Esophagus squamous epithelium (tissue), 5 donors: ENCODE measurements around the gene NEK1. TPM values are rescaled to one million over a fixed set of nuclear protein-coding genes. Genes with fewer than 3 reads are reported as not detected.
A peak's percentile ranks its signal among the peaks of the same experiment; 100 is the strongest.

Experiments
- DNase-seq: peaks from one replicate; lab custom pipeline; 2025; lab: John Stamatoyannopoulos, UW
- H3K27ac ChIP-seq, 4 donors: fragments of 200-600 bp; sonication (generic); one replicate each; pipeline ENCODE4 v1.5.1; 2016 to 2019; ENCODE audit warnings: mild to moderate bottlenecking in 1 of 4
- H3K27me3 ChIP-seq, 4 donors: fragments of 200-600 bp; sonication (generic); 1 replicate in 3 of 4; 2 replicates in 1 of 4; pipeline versions ENCODE4 v1.5.1 to v1.6.0; 2017 to 2021; ENCODE audit warnings: antibody characterized with exemption in 1 of 4
- H3K36me3 ChIP-seq, 3 donors: fragments of 200-600 bp; sonication (generic); one replicate each; pipeline ENCODE4 v1.5.1; 2016 to 2019
- H3K4me1 ChIP-seq, 3 donors: fragments of 200-600 bp; sonication (generic); one replicate each; pipeline ENCODE4 v1.5.1; 2017 to 2019
- H3K4me3 ChIP-seq, 4 donors: fragments of 200-600 bp; sonication (generic); 1 replicate in 3 of 4; 2 replicates in 1 of 4; pipeline ENCODE4 v1.5.1; 2016 to 2019; ENCODE audit warnings: mild to moderate bottlenecking in 2 of 4, moderate library complexity in 1 of 4
- H3K9me3 ChIP-seq, 3 donors: fragments of 200-600 bp; sonication (generic); one replicate each; pipeline ENCODE4 v1.5.1; 2016 to 2019
- POLR2A ChIP-seq, 4 donors: fragments of 450-650 bp; IDR thresholded peaks; one replicate each; pipeline ENCODE4 v1.6.1; 2017; ENCODE audit warnings: antibody characterized with exemption in 4 of 4, mild to moderate bottlenecking in 4 of 4, moderate library complexity in 3 of 4
- WGBS, 2 donors: methylation state at CpG; one replicate each; pipeline ENCODE4 v1.1.5; 2018; 5-methylcytosine and 5-hydroxymethylcytosine counted together
- intact Hi-C: fragments of 100-400 bp; cut with DNase I; formaldehyde crosslinking; loops from one replicate; pipeline ENCODE4 v1.15.0; 2022
- total RNA-seq, 4 donors: library from RNA; depleted of rRNA; stranded (reverse); fragments of >200 nt; gene quantifications; one replicate each; pipeline ENCODE4 v1.1.0, GENCODE V29; 2016
- TF ChIP-seq, protein P1 (sequence below), 6 experiments: fragments of 450-650 bp in 4 of 6; fragments of 200-600 bp in 2 of 6; sonication (generic) in 2 of 6; IDR thresholded peaks; one replicate each; pipeline ENCODE4 v1.5.1; 2016 to 2019; ENCODE audit warnings: antibody characterized with exemption in 6 of 6, mild to moderate bottlenecking in 4 of 6, moderate library complexity in 4 of 6
- donor health status: DM: yes; HTN: yes; CAD: no.

Gene NEK1
- total RNA-seq, 4 donors from 2014 or later = 3.8 to 12.0 (median 7.5) TPM

DNA sequence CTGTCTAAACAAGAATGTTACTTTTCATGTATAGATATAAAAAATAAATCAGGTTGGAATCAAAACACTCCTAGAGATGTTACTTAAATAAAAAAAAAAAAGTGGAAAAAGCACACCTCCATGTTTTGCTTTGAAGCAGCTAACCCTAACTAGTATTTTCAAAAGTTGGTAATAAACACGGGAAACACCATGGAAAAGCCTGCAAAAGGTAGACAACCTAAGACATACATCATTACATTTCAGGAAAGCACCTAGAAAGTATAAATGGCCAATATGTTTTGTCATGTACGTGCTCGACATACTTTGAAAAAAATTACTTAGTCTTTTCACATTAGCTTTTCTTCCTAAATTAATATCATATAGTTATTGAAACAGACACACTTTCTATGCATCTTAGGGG is 211.6 kb downstream of the NEK1 start:
- DNase-seq = no peak
- Histone ChIP-seq H3K27ac (no peak overlapping the region), H3K9me3 (no peaks in the 10 kb centered on the region), H3K4me3 (no peak overlapping the region), H3K27me3 (no peaks in the 10 kb centered on the region), H3K36me3 (peaks cover 0 to 20% (median 0%) of the 10 kb centered on the region in 3 donors), H3K4me1 (peaks cover 0 to 17% (median 0%) of the 10 kb centered on the region in 3 donors)
- WGBS, 2 donors = 54 to 62% methylated on average over 3 of the region's 3 CpGs
- TF ChIP-seq, protein P1, sequence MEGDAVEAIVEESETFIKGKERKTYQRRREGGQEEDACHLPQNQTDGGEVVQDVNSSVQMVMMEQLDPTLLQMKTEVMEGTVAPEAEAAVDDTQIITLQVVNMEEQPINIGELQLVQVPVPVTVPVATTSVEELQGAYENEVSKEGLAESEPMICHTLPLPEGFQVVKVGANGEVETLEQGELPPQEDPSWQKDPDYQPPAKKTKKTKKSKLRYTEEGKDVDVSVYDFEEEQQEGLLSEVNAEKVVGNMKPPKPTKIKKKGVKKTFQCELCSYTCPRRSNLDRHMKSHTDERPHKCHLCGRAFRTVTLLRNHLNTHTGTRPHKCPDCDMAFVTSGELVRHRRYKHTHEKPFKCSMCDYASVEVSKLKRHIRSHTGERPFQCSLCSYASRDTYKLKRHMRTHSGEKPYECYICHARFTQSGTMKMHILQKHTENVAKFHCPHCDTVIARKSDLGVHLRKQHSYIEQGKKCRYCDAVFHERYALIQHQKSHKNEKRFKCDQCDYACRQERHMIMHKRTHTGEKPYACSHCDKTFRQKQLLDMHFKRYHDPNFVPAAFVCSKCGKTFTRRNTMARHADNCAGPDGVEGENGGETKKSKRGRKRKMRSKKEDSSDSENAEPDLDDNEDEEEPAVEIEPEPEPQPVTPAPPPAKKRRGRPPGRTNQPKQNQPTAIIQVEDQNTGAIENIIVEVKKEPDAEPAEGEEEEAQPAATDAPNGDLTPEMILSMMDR (IDR thresholded peaks at IDR 0.05) = no peak
- no peak for TF ChIP-seq POLR2A (IDR thresholded peaks at IDR 0.05)
- intact Hi-C loops = no loop called here

DNA sequence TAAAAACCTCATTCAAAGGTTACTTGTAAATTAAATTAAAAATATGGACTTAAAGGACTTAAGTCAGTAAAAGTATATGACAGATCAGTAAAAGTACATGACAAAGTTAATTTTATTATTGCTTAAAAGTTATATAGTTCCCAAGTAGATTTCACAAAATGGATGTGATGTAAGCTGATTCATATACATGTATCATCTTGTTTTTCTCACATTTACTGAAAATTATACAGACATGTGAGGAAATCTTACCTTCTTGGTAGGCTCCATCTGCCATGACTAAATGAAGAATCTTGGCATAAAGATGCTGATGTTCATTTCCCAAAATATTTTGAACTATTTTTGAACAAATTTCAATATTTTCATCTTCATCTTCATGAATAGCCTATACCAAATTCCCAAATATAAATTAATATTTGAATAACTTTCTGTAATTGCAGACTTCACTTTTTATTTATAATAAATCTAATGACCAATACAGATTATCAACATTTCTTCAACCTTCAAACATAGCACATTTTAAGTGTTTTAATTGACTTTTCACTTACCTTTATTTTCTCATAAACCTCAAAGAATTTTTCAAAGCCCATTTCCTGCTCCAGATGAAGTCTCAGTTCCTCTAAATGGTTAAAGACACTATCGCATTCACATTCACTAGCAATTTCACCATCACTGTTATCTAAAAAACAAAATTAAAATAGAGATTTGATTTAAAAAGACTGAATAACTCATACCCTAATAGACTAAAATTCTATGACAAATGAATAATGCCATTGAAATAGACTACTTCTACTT is 212.2 kb downstream of the NEK1 start:
- WGBS, 2 donors = 90 to 95% methylated on average over 1 of the region's 1 CpG
- no peak overlapping the region for H3K27ac ChIP-seq
- H3K36me3 ChIP-seq = peaks cover 0 to 20% (median 0%) of the 10 kb centered on the region in 3 donors
- H3K9me3 ChIP-seq = no peaks in the 10 kb centered on the region
- no peaks in the 10 kb centered on the region for H3K27me3 ChIP-seq
- intact Hi-C loops = no loop called here
- no peak overlapping the region for H3K4me3 ChIP-seq
- TF ChIP-seq, protein P1 (IDR thresholded peaks at IDR 0.05) = no peak
- peaks cover 0 to 17% (median 0%) of the 10 kb centered on the region in 3 donors for H3K4me1 ChIP-seq
- DNase-seq = no peak

DNA sequence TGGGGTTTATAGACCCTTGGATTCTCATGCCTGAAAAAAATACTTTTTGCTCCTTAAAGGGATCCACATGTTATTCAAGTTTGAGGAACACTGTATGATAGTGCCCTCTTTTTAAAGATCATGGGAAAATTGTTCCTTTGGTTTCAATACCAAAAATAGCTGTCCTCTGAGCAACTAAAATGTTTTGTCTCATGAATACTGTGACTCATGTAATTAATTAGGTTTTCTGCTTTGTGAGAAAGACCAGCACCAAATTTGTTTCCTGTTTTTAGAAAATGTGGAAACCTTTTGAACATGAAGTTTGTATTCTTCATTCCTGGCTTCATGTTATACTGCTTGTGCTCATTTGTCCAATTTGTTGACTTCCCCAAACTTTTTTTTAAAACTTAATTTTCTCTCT is 214.1 kb downstream of the NEK1 start:
- peak overlapping the region in 1 of 4 donors; percentile 49 for H3K27ac ChIP-seq
- peaks cover 0 to 20% (median 0%) of the 10 kb centered on the region in 3 donors for H3K36me3 ChIP-seq
- intact Hi-C loops = no loop called here
- H3K4me3 ChIP-seq = no peak overlapping the region
- no peaks in the 10 kb centered on the region for H3K27me3 ChIP-seq
- TF ChIP-seq, protein P1 (IDR thresholded peaks at IDR 0.05) = no peak
- TF ChIP-seq POLR2A (IDR thresholded peaks at IDR 0.05) = no peak
- H3K9me3 ChIP-seq = no peaks in the 10 kb centered on the region
- peaks cover 0 to 17% (median 0%) of the 10 kb centered on the region in 3 donors for H3K4me1 ChIP-seq
- DNase-seq = no peak

DNA sequence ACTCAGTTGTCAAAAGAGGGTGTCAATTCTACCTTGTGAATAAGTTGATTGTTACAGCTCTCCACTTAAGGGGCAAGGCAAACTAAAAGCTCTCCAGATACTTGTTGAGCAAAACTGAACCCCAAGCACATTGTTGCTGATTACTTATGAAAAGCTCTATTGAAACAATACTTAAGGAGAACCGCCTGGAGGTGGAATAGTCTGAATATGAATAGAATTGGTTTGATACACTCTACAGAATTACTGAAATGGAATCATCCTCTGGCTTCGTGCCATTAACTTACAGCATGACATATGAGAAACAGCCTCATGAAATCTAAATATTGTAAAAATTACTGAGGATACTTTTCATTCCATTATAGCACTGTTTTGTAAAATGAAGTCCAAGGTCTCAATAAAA is 214.6 kb downstream of the NEK1 start:
- 44 to 62% methylated on average over 2 of the region's 2 CpGs for WGBS, 2 donors

DNA sequence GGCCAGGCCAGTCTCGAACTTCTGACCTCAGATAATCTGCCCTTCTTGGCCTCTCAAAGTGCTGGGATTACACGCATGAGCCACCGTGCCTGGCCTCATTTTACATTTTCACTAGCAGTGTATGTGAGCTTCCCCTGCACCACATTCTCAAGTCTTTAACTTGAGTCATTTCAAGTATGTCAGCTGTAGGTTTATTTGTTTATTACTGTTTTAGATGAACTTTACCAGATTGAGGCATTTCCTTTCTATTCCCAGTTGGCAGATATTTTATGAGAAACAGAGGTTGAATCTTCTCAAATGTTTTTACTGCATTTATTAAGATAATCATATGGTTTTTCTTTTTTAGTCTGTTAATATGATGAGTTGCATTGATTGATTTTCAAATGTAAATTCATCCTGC is 227.0 kb downstream of the NEK1 start:
- H3K36me3 ChIP-seq = no peaks in the 10 kb centered on the region
- H3K4me3 ChIP-seq = no peak overlapping the region
- no peak for TF ChIP-seq POLR2A (IDR thresholded peaks at IDR 0.05)
- TF ChIP-seq, protein P1 (IDR thresholded peaks at IDR 0.05) = no peak
- no peak overlapping the region for H3K27ac ChIP-seq
- H3K4me1 ChIP-seq = no peaks in the 10 kb centered on the region
- no peak for DNase-seq
- H3K27me3 ChIP-seq = no peaks in the 10 kb centered on the region
- intact Hi-C loops = no loop called here
- peaks cover 0 to 10% (median 0%) of the 10 kb centered on the region in 3 donors for H3K9me3 ChIP-seq
- 64 to 71% methylated on average over 3 of the region's 3 CpGs for WGBS, 2 donors

More for the DNA sequence above, 214.6 kb downstream of the NEK1 start:
- TF ChIP-seq POLR2A (IDR thresholded peaks at IDR 0.05) = no peak
- TF ChIP-seq, protein P1 (IDR thresholded peaks at IDR 0.05) = no peak
- no peak for DNase-seq
- Histone ChIP-seq H3K9me3 (no peaks in the 10 kb centered on the region), H3K27ac (peak overlapping the region in 1 of 4 donors; percentile 49), H3K4me1 (peaks cover 0 to 17% (median 0%) of the 10 kb centered on the region in 3 donors), H3K27me3 (no peaks in the 10 kb centered on the region), H3K36me3 (peaks cover 0 to 20% (median 0%) of the 10 kb centered on the region in 3 donors), H3K4me3 (no peak overlapping the region)
- intact Hi-C loops = no loop called here
